HL-60 (cell line): ENCODE measurements around the gene FANCC.

ENCODE experiments used
- GABPA ChIP-seq: IDR thresholded peaks from 2 replicates; pipeline ENCODE4 v1.6.1; 2012; ENCODE audit warnings: low read depth
- POLR2AphosphoS5 ChIP-seq: IDR thresholded peaks from 2 replicates; pipeline ENCODE4 v1.6.1; 2012; ENCODE audit warnings: low read depth
- SPI1 ChIP-seq: IDR thresholded peaks from 2 replicates; pipeline ENCODE4 v1.6.1; 2012; ENCODE audit warnings: low read depth, mild to moderate bottlenecking, borderline replicate concordance
- TF ChIP-seq, protein P1 (sequence below): IDR thresholded peaks from one replicate; pipeline ENCODE4 v1.5.1; 2011; ENCODE audit warnings: low read length, control low read depth, inconsistent platforms; ENCODE audit not compliant: insufficient read depth
- TF ChIP-seq, protein P2 (sequence below): IDR thresholded peaks from 2 replicates; pipeline ENCODE4 v1.6.1; 2012; ENCODE audit warnings: low read depth; ENCODE audit not compliant: insufficient replicate concordance

- TF ChIP-seq, protein P1, sequence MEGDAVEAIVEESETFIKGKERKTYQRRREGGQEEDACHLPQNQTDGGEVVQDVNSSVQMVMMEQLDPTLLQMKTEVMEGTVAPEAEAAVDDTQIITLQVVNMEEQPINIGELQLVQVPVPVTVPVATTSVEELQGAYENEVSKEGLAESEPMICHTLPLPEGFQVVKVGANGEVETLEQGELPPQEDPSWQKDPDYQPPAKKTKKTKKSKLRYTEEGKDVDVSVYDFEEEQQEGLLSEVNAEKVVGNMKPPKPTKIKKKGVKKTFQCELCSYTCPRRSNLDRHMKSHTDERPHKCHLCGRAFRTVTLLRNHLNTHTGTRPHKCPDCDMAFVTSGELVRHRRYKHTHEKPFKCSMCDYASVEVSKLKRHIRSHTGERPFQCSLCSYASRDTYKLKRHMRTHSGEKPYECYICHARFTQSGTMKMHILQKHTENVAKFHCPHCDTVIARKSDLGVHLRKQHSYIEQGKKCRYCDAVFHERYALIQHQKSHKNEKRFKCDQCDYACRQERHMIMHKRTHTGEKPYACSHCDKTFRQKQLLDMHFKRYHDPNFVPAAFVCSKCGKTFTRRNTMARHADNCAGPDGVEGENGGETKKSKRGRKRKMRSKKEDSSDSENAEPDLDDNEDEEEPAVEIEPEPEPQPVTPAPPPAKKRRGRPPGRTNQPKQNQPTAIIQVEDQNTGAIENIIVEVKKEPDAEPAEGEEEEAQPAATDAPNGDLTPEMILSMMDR = no peak
- TF ChIP-seq GABPA (no peak), SPI1 (no peak), POLR2AphosphoS5 (no peak; the same call in 1 of the 2 replicates)
- TF ChIP-seq, protein P2, sequence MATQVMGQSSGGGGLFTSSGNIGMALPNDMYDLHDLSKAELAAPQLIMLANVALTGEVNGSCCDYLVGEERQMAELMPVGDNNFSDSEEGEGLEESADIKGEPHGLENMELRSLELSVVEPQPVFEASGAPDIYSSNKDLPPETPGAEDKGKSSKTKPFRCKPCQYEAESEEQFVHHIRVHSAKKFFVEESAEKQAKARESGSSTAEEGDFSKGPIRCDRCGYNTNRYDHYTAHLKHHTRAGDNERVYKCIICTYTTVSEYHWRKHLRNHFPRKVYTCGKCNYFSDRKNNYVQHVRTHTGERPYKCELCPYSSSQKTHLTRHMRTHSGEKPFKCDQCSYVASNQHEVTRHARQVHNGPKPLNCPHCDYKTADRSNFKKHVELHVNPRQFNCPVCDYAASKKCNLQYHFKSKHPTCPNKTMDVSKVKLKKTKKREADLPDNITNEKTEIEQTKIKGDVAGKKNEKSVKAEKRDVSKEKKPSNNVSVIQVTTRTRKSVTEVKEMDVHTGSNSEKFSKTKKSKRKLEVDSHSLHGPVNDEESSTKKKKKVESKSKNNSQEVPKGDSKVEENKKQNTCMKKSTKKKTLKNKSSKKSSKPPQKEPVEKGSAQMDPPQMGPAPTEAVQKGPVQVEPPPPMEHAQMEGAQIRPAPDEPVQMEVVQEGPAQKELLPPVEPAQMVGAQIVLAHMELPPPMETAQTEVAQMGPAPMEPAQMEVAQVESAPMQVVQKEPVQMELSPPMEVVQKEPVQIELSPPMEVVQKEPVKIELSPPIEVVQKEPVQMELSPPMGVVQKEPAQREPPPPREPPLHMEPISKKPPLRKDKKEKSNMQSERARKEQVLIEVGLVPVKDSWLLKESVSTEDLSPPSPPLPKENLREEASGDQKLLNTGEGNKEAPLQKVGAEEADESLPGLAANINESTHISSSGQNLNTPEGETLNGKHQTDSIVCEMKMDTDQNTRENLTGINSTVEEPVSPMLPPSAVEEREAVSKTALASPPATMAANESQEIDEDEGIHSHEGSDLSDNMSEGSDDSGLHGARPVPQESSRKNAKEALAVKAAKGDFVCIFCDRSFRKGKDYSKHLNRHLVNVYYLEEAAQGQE = no peak
Observed at GRCh38 chr9:95317893-95318211, 343 bp upstream of the FANCC start.
